NOMO-1 treated with DMSO at 0.1 percent for 48 hours (cell line): ENCODE measurements around the gene OR13A1.
"Not testable (repeated sequence)": the region's sequence is repeated elsewhere in the genome, so short reads cannot be mapped to it uniquely, and the experiment has no call there.

ENCODE experiments used
- DNase-seq: peaks from one replicate; lab custom pipeline; 2025; ENCODE audit not compliant: unreplicated experiment; lab: John Stamatoyannopoulos, UW

The OR13A1 gene

GRCh38 chr10:45315508-45315907, at the start of gene OR13A1:
TSS of gene OR13A1 (minus strand) at chr10:45315608. CDS start at chr10:45304422, 11,186 bp downstream.
- DNase-seq, result no peak

DNA sequence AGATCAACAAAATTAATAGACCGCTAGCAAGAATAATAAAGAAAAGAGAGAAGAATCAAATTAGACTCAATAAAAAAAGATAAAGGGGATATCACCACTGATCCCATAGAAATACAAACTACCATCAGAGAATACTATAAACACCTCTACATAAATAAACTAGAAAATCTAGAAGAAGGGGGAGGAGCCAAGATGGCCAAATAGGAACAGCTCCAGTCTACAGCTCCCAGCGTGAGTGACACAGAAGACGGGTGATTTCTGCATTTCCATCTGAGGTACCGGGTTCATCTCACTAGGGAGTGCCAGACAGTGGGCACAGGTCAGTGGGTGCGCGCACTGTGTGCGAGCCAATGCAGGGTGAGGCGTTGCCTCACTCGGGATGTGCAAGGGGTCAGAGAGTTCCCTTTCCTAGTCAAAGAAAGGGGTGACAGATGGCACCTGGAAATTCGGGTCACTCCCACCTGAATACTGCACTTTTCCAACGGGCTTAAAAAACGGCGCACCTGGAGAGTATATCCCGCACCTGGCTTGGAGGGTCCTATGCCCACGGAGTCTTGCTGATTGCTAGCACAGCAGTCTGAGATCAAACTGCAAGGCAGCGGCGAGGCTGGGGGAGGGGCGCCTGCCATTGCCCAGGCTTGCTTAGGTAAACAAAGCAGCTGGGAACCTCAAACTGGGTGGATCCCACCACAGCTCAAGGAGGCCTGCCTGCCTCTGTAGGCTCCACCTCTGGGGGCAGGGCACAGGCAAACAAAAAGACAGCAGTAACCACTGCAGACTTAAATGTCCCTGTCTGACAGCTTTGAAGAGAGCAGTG, 46.8 kb upstream of the OR13A1 start:
- not testable (repeated sequence) for DNase-seq

- DNase-seq, result not testable (repeated sequence)
Measured at GRCh38 chr10:45358961-45359360, 43.6 kb upstream of the OR13A1 start.

DNA sequence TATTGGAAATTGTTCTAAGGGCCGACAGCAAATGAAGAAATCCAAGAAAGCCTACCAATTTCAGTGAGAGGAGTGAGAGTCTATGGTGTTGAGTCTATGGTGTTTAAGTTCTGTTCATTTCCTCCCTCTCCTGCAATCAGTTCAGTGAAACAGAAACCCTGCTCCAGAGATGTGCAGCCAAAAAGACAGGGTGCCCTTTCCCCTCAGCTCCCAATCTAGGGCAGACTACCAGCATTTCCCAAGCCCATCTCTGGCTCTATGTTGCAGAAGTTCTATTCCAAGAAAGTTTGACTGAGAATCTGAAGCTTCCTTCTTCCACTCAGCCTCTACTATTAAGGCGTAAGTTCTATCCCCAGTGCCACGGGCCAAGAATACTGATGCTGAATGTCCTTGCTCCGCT, 40.1 kb upstream of the OR13A1 start:
- DNase-seq, result no peak

DNA sequence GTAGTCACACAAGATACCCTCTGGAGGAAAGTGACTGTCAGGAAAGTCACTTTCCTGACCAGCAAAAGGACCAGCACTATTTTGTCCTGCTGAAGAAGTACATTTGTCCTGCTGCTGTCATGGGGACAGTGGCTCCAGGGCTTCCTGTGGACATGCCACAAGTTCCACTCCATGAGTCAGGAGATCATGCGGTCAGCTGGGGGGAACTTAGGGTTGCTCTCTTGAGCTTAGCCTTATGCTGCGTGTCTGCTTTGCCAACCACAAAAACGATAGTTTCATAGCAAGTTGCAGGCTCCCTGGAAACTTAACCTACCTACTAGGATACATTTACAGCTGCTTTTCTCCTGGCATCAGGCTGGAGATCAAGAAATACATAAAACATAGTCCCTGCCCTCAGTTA, 38.9 kb upstream of the OR13A1 start:
- DNase-seq, result peak; percentile 71

- DNase-seq, result peak; percentile 28
Measured at GRCh38 chr10:45353186-45353585, 37.8 kb upstream of the OR13A1 start.

DNA sequence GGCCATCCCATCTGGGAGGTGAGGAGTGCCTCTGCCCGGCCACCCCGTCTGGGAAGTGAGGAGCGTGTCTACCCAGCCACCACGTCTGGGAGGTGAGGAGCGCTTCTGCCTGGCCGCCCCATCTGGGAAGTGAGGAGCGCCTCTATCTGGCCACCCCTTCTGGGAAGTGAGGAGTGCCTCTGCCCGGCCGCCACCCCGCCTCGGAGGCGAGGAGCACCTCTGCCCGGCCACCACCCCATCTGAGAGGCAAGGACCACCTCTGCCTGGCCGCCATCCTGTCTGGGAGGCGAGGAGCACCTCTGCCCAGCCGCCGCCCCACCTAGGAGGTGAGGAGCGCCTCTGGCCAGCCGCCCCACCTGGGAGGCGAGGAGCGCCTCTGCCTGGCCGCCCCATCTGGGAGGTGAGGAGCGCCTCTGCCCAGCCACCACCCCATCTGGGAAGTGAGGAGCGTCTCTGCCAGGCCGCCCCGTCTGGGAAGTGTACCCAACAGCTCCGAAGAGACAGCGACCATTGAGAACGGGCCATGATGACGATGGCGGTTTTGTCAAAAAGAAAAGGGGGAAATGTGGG, 32.9 kb upstream of the OR13A1 start:
- not testable (repeated sequence) for DNase-seq

DNA sequence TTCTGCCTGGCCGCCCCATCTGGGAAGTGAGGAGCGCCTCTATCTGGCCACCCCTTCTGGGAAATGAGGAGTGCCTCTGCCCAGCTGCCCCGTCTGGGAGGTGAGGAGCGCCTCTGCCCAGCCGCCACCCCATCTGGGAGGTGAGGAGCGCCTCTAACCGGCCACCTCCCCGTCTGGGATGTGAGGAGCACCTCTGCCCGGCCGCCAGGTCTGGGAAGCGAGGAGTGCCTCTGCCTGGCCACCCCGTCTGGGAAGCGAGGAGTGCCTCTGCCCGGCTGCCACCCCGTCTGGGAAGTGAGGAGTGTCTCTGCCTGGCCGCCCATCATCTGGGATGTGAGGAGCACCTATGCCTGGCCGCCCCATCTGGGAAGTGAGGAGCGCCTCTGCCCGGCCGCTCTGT, 32.1 kb upstream of the OR13A1 start:
- DNase-seq, result not testable (repeated sequence)

GRCh38 chr10:45346652-45347335, 31.4 kb upstream of the OR13A1 start:
- DNase-seq, result not testable (repeated sequence)

DNA sequence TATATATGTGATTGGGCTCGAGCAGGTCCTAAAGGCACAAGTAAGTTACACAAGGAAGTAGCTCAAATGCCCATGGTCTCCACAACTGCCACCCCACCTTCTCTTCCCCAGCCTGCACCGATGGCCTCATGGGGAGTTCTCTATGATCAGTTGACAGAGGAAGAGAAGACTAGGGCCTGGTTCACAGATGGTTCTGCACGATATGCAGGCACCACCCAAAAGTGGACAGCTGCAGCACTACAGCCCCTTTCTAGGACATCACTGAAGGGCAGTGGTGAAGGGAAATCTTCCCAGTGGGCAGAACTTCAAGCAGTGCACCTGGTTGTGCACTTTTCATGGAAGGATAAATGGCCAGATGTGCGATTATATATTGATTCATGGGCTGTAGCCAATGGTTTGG, 25.0 kb upstream of the OR13A1 start:
- DNase-seq, result not testable (repeated sequence)

- DNase-seq, result no peak
Measured at GRCh38 chr10:45339894-45340293, 24.5 kb upstream of the OR13A1 start.

GRCh38 chr10:45331824-45332223, 16.4 kb upstream of the OR13A1 start:
- not testable (repeated sequence) for DNase-seq

GRCh38 chr10:45326864-45327263, 11.5 kb upstream of the OR13A1 start:
- DNase-seq, result not testable (repeated sequence)

- DNase-seq, result no peak
Measured at GRCh38 chr10:45325116-45325515, 9.7 kb upstream of the OR13A1 start.

DNA sequence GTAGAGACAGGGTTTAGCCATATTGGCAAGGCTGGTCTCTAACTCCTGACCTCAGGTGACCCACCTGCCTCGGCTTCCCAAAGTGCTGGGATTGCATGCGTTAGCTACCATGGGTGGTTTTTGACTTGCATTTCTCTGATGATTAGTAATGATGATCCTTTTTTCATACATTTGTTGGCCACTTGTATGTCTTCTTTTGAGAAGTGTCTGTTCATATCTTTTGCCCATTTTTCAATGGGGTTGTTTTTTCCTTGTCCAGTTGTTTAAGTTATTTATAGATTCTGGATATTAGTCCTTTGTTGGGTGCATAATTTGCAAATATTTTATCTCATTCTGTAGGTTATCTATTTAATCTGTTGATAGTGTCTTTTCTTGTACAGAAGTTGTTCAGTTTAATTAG, 4.3 kb upstream of the OR13A1 start:
- DNase-seq, result no peak

GRCh38 chr10:45313264-45313873, 2.0 kb downstream of the OR13A1 start:
- DNase-seq, result no peak

GRCh38 chr10:45308707-45309106, 6.7 kb downstream of the OR13A1 start:
- peak; percentile 49 for DNase-seq

DNA sequence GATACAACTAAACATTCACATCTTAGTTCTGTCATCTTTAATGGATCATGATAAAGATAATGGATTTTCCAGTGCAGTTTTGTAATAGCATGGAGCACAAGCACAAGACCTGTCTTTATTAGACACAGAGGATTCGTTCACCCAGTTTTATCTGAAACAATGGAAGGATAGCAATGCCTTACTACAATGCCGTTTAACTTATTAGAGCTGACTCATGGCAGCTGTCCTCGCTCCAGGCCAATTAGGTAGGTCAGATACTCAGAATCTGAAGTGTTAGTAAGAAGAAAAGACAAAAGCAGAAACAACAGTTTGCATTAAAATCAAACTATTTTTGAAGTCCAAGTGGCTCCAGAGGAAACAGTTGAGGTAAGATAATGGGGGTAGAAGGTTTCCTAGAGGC, 12.8 kb downstream of the OR13A1 start:
- DNase-seq, result no peak

GRCh38 chr10:45298341-45298955, 17.0 kb downstream of the OR13A1 start:
- peak; percentile 40 for DNase-seq

- no peak for DNase-seq
Measured at GRCh38 chr10:45294681-45295080, 20.7 kb downstream of the OR13A1 start.

GRCh38 chr10:45286980-45287379, 28.4 kb downstream of the OR13A1 start:
- DNase-seq, result no peak
